ENCODE data around the gene CLPTM1. TPM values are rescaled to one million over a fixed set of nuclear protein-coding genes. Genes with fewer than 3 reads are reported as not detected.
"Not testable (repeated sequence)": the region's sequence is repeated elsewhere in the genome, so short reads cannot be mapped to it uniquely, and the experiment has no call there.

CLPTM1 gene
- polyA plus RNA-seq, 1 of the 3 experiments (the other 2 are of a cell fraction): 86.5 TPM

DNA sequence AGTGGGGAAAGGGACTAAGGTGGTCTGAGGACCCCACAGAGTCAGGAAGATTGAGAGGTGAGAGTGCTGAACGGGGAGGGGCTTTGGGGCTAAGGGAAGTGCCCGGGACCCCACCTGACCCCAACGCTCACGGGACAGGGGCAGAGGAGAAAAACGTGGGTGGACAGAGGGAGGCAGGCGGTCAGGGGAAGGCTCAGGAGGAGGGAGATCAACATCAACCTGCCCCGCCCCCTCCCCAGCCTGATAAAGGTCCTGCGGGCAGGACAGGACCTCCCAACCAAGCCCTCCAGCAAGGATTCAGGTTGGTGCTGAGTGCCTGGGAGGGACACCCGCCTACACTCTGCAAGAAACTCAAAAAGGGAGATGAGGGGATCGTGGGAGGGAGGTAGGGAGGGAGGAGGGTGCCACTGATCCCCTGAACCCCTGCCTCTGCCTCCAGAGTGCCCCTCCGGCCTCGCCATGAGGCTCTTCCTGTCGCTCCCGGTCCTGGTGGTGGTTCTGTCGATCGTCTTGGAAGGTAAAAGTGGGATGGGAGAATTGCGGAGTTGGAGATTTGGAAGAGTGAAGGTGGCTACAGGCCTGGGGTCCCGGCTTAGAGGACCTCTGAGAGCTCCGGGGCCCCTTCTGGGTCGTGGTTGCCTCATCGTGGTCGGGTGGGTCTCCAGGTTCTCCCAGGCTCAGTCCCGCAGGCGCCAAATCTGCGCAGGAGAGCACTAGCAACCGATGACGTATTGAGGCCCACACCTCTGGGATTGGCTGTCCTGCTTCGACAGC, 40.6 kb upstream of the CLPTM1 start, which contains the start of gene APOC1:
APOC1 (plus strand) TSS at position 176 of the 774 bp plus-strand sequence; CDS start at position 460, 284 bp downstream.
- 18% methylated on average over 24 of the region's 28 CpGs for WGBS (ENCODE audit: low lambda C conversion rate)
- CTCF ChIA-PET: interaction anchor here (0.6 to 1.7 kb wide), 7 partner anchors 10 to 1661 kb away, joined by 3 to 5 read pairs (median 3); no protein-coding TSS in a partner anchor
- not testable (repeated sequence) for H3K4me1 ChIP-seq (ENCODE audit: control insufficient read depth in 1 of 2, insufficient read depth in 2 of 2, low read depth in 1 of 2, low read length in 1 of 2); H3K9me3 ChIP-seq; H3K36me3 ChIP-seq (replicated peaks in 1 of 2; ENCODE audit: control insufficient read depth in 1 of 2, insufficient read depth in 2 of 2, low read length in 1 of 2); H3F3A ChIP-seq (replicated peaks; ENCODE audit: insufficient read depth); H3K9me2 ChIP-seq; H3K27me3 ChIP-seq (ENCODE audit: insufficient read depth); H3K79me2 ChIP-seq (ENCODE audit: insufficient read depth); H4K20me1 ChIP-seq (ENCODE audit: insufficient read depth)
- peak; percentile 55; the same call in 1 of the 2 replicates for TF ChIP-seq NRF1 (IDR thresholded peaks at IDR 0.05; ENCODE audit: low read depth, low read length)
- TF ChIP-seq RFX5 (IDR thresholded peaks at IDR 0.05; ENCODE audit: low read length): peak; percentile 98
- peak within 1 kb of the TSS; percentile 69 for H3K4me2 ChIP-seq
- DNase-seq: peak; percentile 93
- POLR2A ChIA-PET: interaction anchor here (0.9 to 1.4 kb wide), 2 partner anchors 9 to 40 kb away, joined by 3 to 9 read pairs; partner anchors contain the start of genes APOE and CLPTM1
- peak within 1 kb of the TSS in 1 of 2 experiments; percentile 36; a peak in 1 of 4 replicates for H3K27ac ChIP-seq (ENCODE audit: low read depth in 2 of 2, low read length in 1 of 2)
- peak within 1 kb of the TSS; percentile 48 to 67 for H3K4me3 ChIP-seq (ENCODE audit: low read depth in 2 of 2, low read length in 1 of 2)
- H3K9ac ChIP-seq: peak within 1 kb of the TSS; percentile 52
- H2AFZ ChIP-seq (ENCODE audit: low read depth): peak within 1 kb of the TSS; percentile 95

DNA sequence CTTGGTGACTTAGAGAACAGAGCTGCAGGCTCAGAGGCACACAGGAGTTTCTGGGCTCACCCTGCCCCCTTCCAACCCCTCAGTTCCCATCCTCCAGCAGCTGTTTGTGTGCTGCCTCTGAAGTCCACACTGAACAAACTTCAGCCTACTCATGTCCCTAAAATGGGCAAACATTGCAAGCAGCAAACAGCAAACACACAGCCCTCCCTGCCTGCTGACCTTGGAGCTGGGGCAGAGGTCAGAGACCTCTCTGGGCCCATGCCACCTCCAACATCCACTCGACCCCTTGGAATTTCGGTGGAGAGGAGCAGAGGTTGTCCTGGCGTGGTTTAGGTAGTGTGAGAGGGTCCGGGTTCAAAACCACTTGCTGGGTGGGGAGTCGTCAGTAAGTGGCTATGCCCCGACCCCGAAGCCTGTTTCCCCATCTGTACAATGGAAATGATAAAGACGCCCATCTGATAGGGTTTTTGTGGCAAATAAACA, 30.9 kb upstream of the CLPTM1 start:
- Histone ChIP-seq H3K79me2 (ENCODE audit: insufficient read depth) (no peaks in the 10 kb centered on the region), H3F3A (replicated peaks; ENCODE audit: insufficient read depth) (no peaks in the 10 kb centered on the region), H3K4me1 (ENCODE audit: control insufficient read depth in 1 of 2, insufficient read depth in 2 of 2, low read depth in 1 of 2, low read length in 1 of 2) (no peaks in the 10 kb centered on the region; a peak in 1 of 4 replicates), H3K27me3 (ENCODE audit: insufficient read depth) (no peaks in the 10 kb centered on the region), H3K4me2 (no peak overlapping the region), H3K27ac (ENCODE audit: low read depth in 2 of 2, low read length in 1 of 2) (no peak overlapping the region), H2AFZ (ENCODE audit: low read depth) (no peak overlapping the region), H3K4me3 (ENCODE audit: low read depth in 2 of 2, low read length in 1 of 2) (no peak overlapping the region), H3K9me3 (no peaks in the 10 kb centered on the region), H4K20me1 (ENCODE audit: insufficient read depth) (no peaks in the 10 kb centered on the region), H3K36me3 (replicated peaks in 1 of 2; ENCODE audit: control insufficient read depth in 1 of 2, insufficient read depth in 2 of 2, low read length in 1 of 2) (no peaks in the 10 kb centered on the region), H3K9me2 (no peaks in the 10 kb centered on the region), H3K9ac (no peak overlapping the region)
- DNase-seq: no peak
- ChIA-PET CTCF (interaction anchor here (1.7 to 3.2 kb wide), 2 partner anchors 21 to 28 kb away, joined by 6 to 14 read pairs; no protein-coding TSS in a partner anchor), POLR2A (no interaction called here)
- TF ChIP-seq TEAD4 (IDR thresholded peaks at IDR 0.05; ENCODE audit: borderline replicate concordance, insufficient read depth): no peak
- TF ChIP-seq, protein P1, sequence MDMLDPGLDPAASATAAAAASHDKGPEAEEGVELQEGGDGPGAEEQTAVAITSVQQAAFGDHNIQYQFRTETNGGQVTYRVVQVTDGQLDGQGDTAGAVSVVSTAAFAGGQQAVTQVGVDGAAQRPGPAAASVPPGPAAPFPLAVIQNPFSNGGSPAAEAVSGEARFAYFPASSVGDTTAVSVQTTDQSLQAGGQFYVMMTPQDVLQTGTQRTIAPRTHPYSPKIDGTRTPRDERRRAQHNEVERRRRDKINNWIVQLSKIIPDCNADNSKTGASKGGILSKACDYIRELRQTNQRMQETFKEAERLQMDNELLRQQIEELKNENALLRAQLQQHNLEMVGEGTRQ (IDR thresholded peaks at IDR 0.05; ENCODE audit: borderline replicate concordance, low read depth, low read length): no peak
- TF ChIP-seq GATA2 (CRISPR knock-in tag; IDR thresholded peaks at IDR 0.05): no peak
- TF ChIP-seq, protein P2, sequence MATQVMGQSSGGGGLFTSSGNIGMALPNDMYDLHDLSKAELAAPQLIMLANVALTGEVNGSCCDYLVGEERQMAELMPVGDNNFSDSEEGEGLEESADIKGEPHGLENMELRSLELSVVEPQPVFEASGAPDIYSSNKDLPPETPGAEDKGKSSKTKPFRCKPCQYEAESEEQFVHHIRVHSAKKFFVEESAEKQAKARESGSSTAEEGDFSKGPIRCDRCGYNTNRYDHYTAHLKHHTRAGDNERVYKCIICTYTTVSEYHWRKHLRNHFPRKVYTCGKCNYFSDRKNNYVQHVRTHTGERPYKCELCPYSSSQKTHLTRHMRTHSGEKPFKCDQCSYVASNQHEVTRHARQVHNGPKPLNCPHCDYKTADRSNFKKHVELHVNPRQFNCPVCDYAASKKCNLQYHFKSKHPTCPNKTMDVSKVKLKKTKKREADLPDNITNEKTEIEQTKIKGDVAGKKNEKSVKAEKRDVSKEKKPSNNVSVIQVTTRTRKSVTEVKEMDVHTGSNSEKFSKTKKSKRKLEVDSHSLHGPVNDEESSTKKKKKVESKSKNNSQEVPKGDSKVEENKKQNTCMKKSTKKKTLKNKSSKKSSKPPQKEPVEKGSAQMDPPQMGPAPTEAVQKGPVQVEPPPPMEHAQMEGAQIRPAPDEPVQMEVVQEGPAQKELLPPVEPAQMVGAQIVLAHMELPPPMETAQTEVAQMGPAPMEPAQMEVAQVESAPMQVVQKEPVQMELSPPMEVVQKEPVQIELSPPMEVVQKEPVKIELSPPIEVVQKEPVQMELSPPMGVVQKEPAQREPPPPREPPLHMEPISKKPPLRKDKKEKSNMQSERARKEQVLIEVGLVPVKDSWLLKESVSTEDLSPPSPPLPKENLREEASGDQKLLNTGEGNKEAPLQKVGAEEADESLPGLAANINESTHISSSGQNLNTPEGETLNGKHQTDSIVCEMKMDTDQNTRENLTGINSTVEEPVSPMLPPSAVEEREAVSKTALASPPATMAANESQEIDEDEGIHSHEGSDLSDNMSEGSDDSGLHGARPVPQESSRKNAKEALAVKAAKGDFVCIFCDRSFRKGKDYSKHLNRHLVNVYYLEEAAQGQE (IDR thresholded peaks at IDR 0.05; ENCODE audit: low read depth, low read length): no peak
- no peak for TF ChIP-seq ELF1 (IDR thresholded peaks at IDR 0.05)
- no peak for TF ChIP-seq GABPA (IDR thresholded peaks at IDR 0.05; ENCODE audit: low read depth)
- TF ChIP-seq MEF2A (IDR thresholded peaks at IDR 0.05; ENCODE audit: borderline replicate concordance, low read depth): no peak
- TF ChIP-seq RAD21 (IDR thresholded peaks at IDR 0.05; ENCODE audit: low read length): no peak
- TF ChIP-seq, protein P3, sequence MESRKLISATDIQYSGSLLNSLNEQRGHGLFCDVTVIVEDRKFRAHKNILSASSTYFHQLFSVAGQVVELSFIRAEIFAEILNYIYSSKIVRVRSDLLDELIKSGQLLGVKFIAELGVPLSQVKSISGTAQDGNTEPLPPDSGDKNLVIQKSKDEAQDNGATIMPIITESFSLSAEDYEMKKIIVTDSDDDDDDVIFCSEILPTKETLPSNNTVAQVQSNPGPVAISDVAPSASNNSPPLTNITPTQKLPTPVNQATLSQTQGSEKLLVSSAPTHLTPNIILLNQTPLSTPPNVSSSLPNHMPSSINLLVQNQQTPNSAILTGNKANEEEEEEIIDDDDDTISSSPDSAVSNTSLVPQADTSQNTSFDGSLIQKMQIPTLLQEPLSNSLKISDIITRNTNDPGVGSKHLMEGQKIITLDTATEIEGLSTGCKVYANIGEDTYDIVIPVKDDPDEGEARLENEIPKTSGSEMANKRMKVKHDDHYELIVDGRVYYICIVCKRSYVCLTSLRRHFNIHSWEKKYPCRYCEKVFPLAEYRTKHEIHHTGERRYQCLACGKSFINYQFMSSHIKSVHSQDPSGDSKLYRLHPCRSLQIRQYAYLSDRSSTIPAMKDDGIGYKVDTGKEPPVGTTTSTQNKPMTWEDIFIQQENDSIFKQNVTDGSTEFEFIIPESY (IDR thresholded peaks at IDR 0.05; ENCODE audit: borderline replicate concordance, low read depth): no peak
- TF ChIP-seq TAF1 (IDR thresholded peaks at IDR 0.05; ENCODE audit: borderline replicate concordance, low read depth, low read length): no peak
- TF ChIP-seq JUND (IDR thresholded peaks at IDR 0.05): no peak
- TF ChIP-seq SIN3A (IDR thresholded peaks at IDR 0.05; ENCODE audit: borderline replicate concordance, low read depth, low read length): no peak
- 76% methylated on average over 8 of the region's 8 CpGs for WGBS (ENCODE audit: low lambda C conversion rate)

Measured in SK-N-SH (cell line).